Activated CD4-positive, alpha-beta T cell treated with anti-CD3 and anti-CD28 coated beads, Interleukin-10, Interleukin-2, amounts not matched to agents 100 ng/mL and 50 ng/mL, durations not matched to agents 16 hours and 8 hours (primary cell): ENCODE data around the gene RTCB.
"Not testable (repeated sequence)": the region's sequence is repeated elsewhere in the genome, so short reads cannot be mapped to it uniquely, and the experiment has no call there.

Source experiments
- DNase-seq: peaks from one replicate; pipeline ENCODE4 v3.0.0-alpha.2; 2020

Gene RTCB

DNA sequence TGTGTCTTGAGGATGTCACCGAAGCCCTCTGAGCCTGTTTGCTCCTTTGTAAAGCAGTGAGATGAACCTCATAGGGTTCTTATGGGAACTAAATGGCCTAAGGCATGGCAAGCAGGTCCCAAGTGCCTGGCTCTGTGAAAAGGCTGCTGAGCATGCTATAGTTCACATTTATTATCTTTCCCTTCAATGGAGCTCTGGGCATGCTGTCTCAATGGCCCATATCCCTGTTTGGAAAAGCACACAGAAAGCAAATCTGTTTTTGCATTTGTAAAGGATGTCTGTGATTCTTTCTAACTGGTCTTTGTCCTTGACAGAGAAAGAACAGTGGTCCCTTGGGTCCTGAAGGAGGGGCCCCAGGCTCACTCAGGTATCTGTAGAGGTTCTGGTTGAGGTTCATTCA is 26.4 kb downstream of the RTCB start:
- no peak for DNase-seq

DNA sequence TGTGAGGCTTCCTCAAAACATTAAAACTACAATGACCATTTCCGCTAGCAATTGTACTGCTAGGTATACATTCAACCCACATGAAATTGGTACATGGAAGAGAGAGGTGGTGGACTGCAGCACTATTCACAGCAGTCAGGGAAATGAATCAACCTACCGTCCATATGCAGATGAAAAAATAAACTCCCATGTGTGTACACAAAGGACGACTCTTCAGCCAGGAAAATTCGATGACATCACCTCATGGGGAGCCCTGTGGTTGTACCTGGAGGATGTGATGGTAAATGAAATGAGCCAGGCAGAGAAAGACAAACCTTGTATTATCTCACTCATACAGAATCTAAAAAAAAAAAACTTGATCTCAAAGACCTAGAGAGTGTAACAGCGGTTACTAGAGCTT is 31.1 kb downstream of the RTCB start:
- no peak for DNase-seq

DNA sequence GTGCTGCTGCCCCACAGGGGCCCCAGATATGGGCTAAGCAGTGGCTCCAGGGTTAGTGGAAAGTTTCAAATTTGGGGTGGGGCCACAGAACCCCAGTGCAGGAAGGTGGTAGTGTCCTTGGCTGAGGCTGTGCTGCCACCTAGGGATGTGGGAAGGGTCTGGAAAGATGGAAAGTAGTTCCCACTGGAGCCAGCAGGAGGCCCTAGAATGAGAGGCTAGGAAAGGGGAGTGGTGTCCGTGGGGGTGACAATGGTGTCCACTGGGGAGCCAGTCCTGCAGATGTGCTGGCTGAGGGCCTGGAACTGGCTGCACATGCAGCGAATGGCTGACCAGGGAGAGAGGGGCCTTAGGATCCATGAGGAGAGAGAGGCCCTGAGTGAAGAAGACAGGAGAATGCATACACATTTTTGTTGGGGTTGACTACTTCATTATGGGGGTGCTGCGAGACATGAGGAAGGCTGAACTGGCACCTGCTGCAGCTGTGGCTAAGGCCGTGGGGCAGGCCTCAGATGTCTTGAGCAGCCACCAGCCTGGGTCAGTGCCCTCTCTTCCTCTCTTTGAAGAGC is 33.3 kb downstream of the RTCB start:
- peak; percentile 22 for DNase-seq

DNA sequence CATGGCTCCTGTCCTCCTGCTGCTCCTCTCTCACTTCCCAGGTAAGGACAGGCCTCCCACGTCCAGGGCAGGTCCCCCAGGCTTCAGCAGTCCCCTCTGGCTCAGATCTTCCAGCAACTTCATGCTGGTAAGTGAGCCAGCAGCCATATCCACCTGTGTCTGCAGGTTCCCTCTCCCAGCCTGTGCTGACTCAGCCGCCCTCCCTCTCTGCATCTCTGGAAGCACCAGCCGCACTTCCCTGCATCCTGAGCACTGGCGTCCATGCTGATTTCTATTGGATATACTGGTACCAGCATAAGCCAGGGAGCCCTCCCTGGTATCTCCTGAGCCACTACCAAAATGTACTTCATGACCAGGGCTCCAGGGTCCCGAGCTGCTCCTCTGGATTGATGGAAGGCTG is 35.4 kb downstream of the RTCB start:
- no peak for DNase-seq

DNA sequence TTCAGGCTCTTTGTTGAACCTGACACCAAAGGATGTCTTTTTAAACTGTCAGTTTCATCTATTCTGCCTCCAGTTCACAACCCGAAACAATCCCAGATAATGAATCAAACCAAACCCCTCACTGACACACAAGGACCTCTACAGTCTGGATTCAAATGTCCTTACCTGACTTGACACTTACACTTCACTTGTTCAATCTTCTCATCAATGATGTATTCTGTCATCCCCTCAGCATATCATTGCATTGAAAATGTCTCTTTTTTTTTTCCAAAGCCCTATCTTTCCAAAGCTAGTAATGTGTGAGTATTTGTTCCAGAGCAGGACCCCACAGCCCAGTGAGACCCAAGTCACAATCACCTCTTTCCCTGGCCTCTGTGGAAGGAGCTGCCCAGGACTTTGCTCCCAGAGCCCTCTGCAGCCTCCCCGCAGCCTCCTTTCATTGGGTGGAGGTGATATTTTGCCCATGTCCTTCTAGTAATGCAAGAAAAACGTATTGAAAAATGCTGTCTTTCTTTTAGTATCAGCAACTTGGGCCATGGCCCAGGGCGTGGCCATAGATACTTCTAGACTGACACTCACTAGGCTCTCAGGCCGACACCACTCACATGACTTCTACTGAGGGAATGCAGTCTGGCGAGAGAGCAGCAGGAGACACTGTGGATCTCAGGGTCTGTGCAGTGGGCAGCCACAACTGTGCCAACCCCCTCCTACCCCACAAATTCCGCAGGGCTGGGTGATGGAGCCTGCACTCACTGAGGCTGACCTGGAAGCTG is 36.2 kb downstream of the RTCB start:
- no peak for DNase-seq

DNA sequence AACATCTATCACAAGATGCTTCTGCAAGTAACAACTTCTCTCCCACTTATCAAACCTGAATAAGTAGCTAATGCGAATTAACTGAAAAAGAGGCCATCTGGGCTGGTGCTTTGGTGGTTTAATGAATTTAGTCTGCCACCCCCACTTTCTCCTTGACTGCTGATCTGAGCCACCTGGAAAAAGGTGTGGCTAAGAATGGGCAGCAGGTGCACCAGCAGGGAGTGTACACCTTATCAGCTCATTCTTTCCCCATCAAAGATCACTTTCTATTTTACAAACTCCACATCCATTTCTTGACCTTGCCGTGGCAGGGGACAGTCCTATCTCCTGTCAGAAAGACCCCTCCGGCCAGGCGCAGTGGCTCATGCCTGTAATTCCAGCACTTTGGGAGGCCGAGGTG is 47.8 kb downstream of the RTCB start:
- no peak for DNase-seq

DNA sequence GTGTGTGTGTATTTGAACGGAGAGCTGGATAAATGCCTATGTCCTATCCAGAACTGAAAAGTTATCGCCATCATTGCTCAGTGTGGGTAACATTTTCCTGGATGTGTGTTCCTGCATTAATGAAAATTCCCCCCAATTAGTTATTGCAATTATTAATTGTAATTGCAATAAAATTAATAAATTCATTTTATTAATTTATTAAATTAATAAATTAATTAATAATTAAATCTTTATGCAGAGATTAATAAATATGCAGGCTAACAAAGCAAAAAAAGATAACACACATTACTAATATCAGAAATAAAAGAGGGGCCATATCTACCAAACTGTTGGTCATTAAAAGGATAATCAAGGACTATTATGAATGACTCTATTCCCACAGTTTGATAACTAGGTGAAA is 50.8 kb downstream of the RTCB start:
- DNase-seq: no peak

DNA sequence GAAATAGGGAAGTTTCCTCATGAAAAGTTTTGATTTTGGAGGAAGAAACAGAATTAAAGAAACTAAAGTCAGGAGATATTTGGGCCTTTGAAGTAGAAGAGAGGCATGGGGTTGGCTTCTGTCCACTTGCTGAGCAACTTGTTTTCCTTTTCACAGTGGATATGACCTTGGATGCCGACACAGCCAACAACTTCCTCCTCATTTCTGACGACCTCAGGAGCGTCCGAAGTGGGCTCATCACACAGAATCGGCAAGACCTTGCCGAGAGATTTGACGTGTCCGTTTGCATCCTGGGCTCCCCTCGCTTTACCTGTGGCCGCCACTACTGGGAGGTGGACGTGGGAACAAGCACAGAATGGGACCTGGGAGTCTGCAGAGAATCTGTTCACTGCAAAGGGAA is 52.0 kb downstream of the RTCB start:
- DNase-seq: not testable (repeated sequence)

DNA sequence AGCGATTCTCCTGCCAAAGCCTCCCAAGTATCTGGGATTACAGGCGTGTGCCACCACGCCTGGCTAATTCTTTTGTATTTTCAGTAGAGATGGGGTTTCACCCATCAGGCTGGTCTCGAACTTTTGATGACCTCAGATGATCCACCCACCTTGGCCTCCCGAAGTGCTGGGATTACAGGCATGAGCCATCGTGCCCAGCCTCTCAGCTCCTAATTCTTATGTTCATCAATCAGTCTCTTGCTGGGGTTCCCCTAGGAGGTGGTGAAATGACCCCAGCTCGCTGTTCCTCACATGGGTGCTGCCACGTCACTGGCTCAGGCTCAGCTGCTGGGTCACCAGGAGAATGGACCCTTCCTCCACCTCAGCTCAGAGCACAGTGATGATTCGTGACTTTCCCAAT is 54.5 kb downstream of the RTCB start, which contains the start of gene RFPL3:
RFPL3 (plus strand) TSS at position 301 of the 400 bp plus-strand sequence. CDS start 205 bp downstream, outside the sequence.
- DNase-seq: not testable (repeated sequence)

DNA sequence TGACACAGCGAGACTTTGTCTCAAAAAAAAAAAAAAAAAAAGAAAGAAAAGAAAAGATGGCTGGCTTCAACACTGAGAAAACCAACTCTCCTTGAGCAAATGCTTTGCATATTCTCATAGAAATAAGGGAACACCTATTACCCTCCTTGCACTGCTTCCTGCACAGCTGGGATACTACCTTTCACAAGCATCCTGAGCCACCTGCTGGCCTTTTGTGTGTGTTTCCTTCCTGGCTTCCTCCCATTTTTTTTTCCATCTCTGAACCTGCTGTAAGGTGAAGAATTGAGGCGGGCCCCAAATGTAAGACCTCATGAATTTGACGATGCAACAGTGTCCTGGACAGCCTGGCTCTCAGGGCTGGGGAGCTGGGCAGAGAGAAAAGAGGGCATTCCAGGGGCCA is 56.3 kb downstream of the RTCB start:
- DNase-seq: no peak

DNA sequence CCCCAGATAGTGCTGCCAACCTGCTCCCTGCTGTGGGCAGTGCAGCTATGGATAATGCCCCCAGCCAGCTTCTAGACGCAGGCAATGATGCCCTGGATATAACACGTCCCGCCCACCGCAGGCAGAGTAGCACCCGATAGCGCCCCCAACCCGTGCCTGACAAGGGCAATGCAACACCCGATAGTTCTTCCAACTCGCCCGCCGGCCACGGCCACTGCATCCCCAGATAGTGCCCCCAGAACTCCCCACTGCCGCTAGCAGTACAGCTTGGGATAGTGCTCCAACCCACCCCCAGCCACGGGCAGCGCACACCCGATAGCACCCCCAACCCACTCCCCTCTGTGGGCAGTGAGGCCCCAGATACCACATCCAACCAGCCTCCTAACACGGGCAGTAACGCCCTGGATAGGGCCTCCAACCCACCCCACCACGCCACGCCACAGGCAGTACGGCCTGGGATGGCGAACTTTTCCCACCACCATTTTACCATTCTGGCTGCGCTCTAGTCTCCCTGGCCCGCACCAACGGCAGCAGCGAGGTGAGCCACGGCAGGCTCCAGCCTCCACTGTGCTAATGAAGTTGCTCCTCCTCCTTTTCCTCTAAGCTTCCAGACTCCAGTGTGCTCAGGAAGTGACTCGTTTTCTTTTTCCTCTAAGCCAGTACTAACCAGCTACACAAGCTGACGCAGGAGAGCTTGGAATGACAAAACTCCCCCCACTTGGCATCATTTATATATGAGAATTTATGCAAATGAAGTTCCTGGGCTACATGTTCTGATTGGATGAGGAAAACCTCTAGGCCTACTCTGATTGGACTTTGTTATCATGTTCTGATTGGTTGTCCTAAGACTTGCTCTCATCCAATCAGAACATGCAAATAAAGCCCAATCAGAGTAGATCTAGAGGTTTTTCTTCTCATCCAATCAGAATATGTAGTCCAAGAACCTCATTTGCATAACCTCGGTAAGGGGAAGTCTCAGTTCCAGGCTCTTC is 57.4 kb downstream of the RTCB start:
- no peak for DNase-seq

DNA sequence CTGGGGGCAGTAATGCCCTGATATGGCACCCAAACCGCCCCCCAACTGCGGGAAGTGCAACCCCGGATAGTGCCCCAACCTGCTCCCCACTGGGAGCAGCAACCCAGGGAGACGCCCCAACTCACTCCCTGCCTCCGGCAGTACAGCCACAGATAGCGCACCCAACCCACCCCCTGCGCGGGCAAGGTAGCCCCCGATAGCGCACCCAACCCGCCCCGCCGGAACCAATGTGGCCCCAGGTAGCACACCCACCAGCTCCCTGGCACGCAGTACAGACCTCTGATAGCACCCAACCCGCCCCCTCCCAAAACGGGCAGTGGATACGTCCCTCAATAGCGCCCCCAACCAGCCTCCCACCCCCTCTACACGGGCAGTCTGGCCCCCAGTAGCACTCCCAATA is 58.2 kb downstream of the RTCB start:
- no peak for DNase-seq

DNA sequence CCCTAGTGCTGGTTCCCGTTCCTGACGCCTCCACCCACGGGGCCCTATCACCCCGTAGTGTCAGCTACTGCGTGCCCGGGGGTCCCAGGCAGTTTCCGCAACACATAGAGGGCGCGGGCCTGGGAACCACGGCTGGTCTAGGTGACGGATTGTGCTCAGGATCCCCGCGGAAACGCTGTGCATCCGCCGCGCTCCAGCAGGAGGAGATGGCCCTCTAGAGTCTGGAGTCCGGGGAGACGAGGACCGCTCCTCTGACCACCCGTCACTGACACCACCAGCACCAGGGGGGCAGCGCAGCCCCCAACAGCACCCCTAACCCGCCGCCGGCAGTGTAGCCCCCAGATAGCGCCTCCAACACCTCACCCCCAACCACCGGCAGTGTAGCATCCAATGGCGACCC is 58.8 kb downstream of the RTCB start:
- no peak for DNase-seq

DNA sequence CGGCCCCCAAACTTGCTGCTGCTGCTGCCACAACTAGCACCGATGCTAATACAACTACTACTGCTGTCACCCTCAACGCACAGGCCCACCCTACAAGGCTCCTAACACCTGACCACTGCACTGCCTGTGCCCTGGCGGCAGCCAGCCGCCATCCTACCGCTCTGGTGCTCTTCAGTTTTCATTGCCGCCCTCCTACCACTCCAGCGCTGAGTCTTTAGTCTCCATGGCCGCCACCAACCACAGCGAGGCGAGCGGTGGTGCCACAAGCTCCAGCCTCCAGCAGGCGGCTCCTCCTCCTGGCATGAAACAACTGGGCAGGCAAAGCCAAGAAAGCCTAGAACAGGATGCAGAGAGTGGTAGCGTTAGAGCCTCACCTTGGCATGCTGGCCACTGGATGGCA is 59.4 kb downstream of the RTCB start:
- DNase-seq: no peak

DNA sequence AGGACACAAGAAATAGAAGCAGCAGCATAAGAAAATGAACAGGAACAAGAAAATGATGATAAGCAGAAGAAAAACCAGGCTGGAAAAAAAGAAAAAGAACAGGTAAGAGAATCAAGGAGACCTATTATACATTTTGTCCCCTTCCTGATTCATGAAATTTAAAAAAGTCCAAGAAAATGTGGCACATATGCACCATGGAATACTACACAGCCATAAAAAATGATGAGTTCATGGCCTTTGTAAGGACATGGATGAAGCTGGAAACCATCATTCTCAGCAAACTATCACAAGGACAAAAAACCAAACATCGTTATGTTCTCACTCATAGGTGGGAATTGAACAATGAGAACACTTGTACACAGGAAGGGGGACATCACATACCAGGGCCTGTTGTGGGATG is 60.2 kb downstream of the RTCB start:
- DNase-seq: not testable (repeated sequence)

DNA sequence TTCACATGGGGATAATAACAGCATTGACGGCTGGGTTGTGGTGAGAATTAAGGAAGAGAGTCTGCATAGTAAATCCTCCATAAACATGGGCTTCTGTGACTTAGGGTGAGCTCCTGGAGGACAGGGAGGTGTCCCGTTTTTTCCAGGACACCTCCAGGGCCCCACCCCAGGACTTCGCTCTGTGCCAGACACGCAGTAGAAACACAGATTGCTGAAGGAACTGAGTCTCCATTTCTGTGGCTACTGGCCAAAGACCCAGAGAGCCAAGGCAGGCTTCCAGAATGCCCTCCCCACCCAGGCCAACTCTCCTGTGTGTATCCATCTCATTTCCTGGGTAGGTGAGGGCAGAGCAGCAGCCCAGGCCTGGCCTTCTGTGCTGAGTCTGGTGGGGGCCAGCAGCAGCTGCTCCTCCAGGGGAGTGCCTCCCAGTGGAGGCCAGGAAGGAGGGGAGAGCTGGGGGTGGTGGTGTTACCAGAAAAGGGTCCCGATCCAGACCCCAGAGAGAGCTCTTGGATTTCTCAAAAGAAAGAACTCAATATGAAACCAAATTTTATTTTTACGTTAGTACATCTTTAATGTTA is 63.9 kb downstream of the RTCB start:
- DNase-seq: no peak

DNA sequence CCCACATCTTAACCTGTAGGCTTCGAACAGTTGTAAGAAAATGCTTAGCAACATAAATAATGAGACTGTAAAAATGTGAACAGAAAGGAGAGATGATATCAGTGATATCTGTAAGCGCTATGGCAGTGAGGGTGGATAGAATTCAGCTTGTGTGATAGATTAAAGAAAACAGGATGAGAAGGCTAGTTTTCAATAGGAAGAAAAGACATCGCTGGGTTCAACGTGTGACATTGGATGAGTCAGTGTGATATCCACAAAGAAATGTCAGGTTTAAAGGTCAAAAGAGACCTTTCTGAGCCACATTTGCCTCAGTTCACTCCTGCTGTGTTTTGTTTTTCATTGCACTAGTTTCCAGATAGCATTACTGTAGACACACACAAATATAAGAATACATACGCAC is 68.1 kb downstream of the RTCB start:
- DNase-seq: peak; percentile 16

DNA sequence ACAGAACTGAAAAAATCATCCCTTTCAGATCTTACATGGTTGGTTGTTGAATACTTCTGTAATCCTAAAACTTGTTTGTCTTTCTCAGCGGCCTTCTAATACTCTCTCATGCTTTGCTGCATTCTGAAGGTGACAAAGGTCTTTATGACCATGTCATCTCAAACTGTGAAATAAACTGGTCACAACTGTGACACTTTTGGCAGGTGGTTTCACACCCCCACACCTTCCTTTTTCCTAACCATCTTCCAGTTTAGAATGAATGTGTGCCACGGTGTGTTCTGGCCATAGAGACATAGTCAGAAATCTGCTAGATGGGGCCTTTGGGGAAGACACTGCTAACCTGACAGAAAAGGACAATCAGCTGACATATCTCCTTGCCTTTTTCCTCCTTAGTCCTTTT is 69.1 kb downstream of the RTCB start:
- DNase-seq: peak; percentile 32

DNA sequence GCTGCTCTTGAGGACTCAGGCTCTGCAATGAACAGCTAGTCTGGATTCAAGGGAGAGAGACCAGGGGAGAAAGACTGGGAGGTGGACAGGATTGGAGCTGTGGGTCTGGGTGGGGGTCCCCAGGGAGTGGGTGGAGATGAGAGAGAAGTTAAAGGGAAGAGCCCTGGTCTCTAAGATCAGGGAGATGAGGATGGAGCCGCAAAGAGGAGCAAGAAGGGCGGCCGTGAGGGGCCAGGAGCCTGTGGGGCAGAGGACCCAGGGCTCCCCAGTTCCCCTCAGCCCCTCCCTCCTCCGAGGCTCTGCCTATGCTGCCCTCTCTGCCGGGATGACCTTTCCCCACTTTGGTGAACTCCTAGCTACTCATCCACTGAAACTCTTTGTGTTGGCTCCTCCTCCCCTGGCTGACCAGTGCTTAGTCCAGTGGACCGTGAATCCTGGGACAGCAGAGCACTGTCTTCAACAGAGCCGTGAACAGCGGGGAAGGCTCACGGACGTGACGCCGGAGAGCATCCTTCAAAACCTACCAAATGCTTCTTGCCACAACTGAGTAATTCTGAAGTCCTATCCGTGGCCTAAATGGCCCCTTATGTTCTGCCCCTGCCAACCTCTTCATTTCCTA is 70.8 kb downstream of the RTCB start:
- no peak for DNase-seq

DNA sequence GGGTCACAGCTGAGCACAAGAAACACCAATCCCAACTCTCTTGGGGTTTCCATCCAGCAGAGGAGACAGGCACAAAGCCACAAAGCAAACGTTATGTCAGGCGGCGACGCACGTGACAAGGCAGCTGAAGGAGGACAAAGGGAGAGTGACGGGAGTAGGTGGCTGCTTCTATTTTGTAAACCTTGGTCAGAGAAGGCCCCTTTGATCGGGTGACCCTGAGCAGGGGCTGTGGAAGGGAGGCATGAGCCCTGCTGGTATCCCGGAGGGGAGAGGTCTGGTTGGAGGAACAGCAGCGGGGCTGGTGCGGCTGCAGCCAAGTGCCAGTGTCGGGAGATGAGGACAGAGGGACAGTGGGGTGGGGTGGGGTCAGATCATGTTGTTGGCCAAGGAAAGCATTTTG is 71.6 kb downstream of the RTCB start:
- no peak for DNase-seq

DNA sequence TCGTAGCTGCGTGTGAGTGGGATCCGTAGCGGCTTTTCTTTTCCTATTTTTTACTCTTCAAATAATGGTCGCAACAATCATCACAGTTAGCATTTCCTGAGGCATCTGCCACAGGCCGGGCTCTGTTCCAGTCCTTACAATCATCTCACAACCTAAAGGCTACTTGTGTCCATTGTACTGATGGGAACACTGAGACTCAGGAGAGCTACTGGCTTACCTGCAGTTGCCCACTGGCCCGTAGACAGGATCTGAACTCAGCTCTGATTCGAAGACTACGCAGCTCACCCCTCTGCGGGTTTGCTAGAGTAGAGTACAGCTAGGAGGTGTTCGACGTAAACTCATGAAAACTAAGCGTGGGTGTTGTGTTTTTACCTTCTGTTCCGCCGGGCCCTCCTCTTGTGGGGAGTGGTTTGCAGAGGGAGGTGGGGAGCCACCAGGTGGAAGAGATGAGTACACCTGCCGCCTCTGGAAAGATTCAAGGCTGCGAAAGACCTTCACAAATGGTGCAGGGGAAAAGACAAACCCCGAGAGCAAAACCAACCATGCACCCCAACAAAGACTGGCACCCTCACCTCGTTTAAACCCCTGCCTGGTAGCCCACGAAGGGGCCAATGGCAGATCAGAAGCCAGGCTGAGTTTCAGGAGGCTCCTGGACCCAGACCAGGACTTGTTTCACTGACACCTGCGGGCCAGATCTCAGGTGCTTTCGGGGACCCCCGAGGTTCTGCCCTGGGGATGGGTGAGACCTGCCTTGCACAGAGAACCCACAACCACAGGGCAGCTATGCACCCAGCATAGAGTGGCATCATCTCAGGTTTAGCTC is 72.6 kb downstream of the RTCB start:
- DNase-seq: no peak

DNA sequence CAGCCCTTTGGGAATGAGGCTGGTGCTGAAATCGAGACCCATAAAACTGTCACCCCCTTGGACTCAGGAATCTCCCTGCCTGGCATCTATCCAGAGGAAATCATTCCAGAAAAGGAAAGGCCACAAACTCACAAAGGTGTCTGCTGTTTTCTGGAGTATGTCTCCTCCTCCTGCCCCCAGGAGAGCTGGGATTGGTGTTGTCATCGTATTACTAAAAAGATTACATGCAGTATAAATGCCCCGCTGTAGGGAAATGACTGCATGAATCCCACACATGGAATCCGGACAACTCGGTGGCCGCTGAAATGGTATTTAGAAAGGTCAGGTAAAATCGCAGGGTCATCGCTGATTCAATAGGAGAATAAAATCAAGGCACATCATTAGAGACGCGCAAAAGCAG is 73.3 kb downstream of the RTCB start:
- DNase-seq: no peak
